HepG2 (cell line): Measurements from ENCODE around the gene SCAPER. TPM values are rescaled to one million over a fixed set of nuclear protein-coding genes. Genes with fewer than 3 reads are reported as not detected.

Experiments
- ATAC-seq: fragments of 200-7000 bp; cut with Tn5 transposase; 3 replicates; pipeline ENCODE4 v1.9.1; 2020; ENCODE audit warnings: mild to moderate bottlenecking, moderate library complexity
- BruUV-seq: library from RNA; stranded (reverse); fragments of 400-500 nt; replicated peaks from 2 replicates; lab custom pipeline; 2021; lab: Mats Ljungman, UMichigan
- CTCF ChIA-PET: fragments of 300-600 bp; formaldehyde crosslinking; extraction: SDS; loops from one replicate; lab custom pipeline; 2021; ENCODE audit warnings: low total read pairs, inconsistent platforms, low intra/inter-chr PET ratio; lab: Yijun Ruan, JAX
- POLR2A ChIA-PET: fragments of 350-600 bp; sonication (Branson Sonifier 250); formaldehyde crosslinking; loops from one replicate; lab custom pipeline; 2020; ENCODE audit warnings: antibody characterized with exemption, inconsistent platforms; lab: Yijun Ruan, JAX
- DNase-seq: peaks from one replicate; pipeline ENCODE4 v3.0.0-alpha.2; 2015; ENCODE audit warnings: low spot score
- FAIRE-seq: peaks from 3 replicates; lab custom pipeline; 2011; peaks lifted over from hg19 to GRCh38; lab: Jason Lieb, UNC
- H2AFZ ChIP-seq: one replicate; pipeline ENCODE4 v1.6.1; 2011; ENCODE audit warnings: low read length, inconsistent platforms
- H3K27ac ChIP-seq: fragments of 300-600 bp; 3 replicates; pipeline ENCODE4 v1.8.0; 2011; ENCODE audit warnings: mixed run types, mild to moderate bottlenecking, mixed read lengths, low read length, inconsistent platforms; ENCODE audit not compliant: insufficient read depth; ENCODE audit errors: extremely low read length
- H3K27me3 ChIP-seq, 2 experiments: fragments of 200-600 bp in 1 of 2; 2 replicates in 1 of 2; 3 replicates in 1 of 2; pipeline versions ENCODE4 v1.6.0 to v1.8.0; 2011; ENCODE audit warnings: low read length in 2 of 2, mild to moderate bottlenecking in 2 of 2, moderate library complexity in 2 of 2, inconsistent platforms in 1 of 2; ENCODE audit not compliant: insufficient read depth in 2 of 2, control insufficient read depth in 1 of 2
- H3K36me3 ChIP-seq, 2 experiments: fragments of 200-600 bp in 1 of 2; replicated peaks in 1 of 2; 2 replicates in 1 of 2; 3 replicates in 1 of 2; pipeline versions ENCODE4 v1.5.1 to v1.8.0; 2011; ENCODE audit warnings: low read length in 2 of 2, inconsistent platforms in 1 of 2; ENCODE audit not compliant: insufficient read depth in 2 of 2, control insufficient read depth in 1 of 2
- H3K4me1 ChIP-seq: 2 replicates; pipeline ENCODE4 v1.5.1; 2012; ENCODE audit warnings: low read length, inconsistent platforms; ENCODE audit not compliant: insufficient read depth
- H3K4me2 ChIP-seq: 2 replicates; pipeline ENCODE4 v1.6.0; 2011; ENCODE audit warnings: low read depth, low read length, inconsistent platforms
- H3K4me3 ChIP-seq, 3 experiments: fragments of 200-600 bp in 1 of 3; sonication (generic), shearing (Covaris generic) in 1 of 3; replicated peaks in 1 of 3; 2 replicates each; pipeline ENCODE4 v1.5.1; 2011 to 2016; ENCODE audit warnings: low read length in 3 of 3, inconsistent platforms in 2 of 3, low read depth in 2 of 3, mild to moderate bottlenecking in 2 of 3, control low read depth in 1 of 3, mixed read lengths in 1 of 3; ENCODE audit not compliant: insufficient read depth in 1 of 3
- H3K79me2 ChIP-seq: one replicate; pipeline ENCODE4 v1.6.1; 2011; ENCODE audit warnings: low read length, inconsistent platforms; ENCODE audit not compliant: insufficient read depth
- H3K9ac ChIP-seq: 2 replicates; pipeline ENCODE4 v1.6.0; 2011; ENCODE audit warnings: mild to moderate bottlenecking, low read depth, low read length, inconsistent platforms; ENCODE audit not compliant: insufficient read depth
- H3K9me3 ChIP-seq: 2 replicates; pipeline ENCODE4 v1.5.1; 2012; ENCODE audit warnings: mild to moderate bottlenecking, low read length
- H4K20me1 ChIP-seq: 2 replicates; pipeline ENCODE4 v1.6.0; 2011; ENCODE audit warnings: inconsistent platforms, mild to moderate bottlenecking, low read length, moderate library complexity; ENCODE audit not compliant: insufficient read depth
- BHLHE40 ChIP-seq: IDR thresholded peaks from 2 replicates; pipeline ENCODE4 v1.6.1; 2011; ENCODE audit warnings: low read length, improper control_type of control experiment
- MZF1 ChIP-seq: sonication (generic); formaldehyde crosslinking; IDR thresholded peaks from 2 replicates; pipeline ENCODE4 v1.8.1; 2023; ENCODE audit warnings: mild to moderate bottlenecking, missing genetic modification reagents, borderline replicate concordance
- NR2F1 ChIP-seq, 2 experiments: fragments of 450-650 bp in 1 of 2; formaldehyde crosslinking in 1 of 2; IDR thresholded peaks; 2 replicates each; pipeline versions ENCODE4 v1.5.0 to v1.6.1; 2016 to 2020; ENCODE audit warnings: mild to moderate bottlenecking in 1 of 2, missing compliant biosample characterization in 1 of 2, missing genetic modification reagents in 1 of 2, moderate library complexity in 1 of 2
- ZFP1 ChIP-seq: IDR thresholded peaks from 2 replicates; pipeline ENCODE4 v1.6.1; 2016
- ZFP90 ChIP-seq: sonication (generic); formaldehyde crosslinking; IDR thresholded peaks from 2 replicates; pipeline ENCODE4 v1.8.0; 2022; ENCODE audit warnings: missing genetic modification reagents, mild to moderate bottlenecking, inconsistent platforms, borderline replicate concordance
- ZNF205 ChIP-seq: IDR thresholded peaks from 2 replicates; pipeline ENCODE4 v1.6.1; 2018; ENCODE audit warnings: missing biosample characterization, missing genetic modification reagents
- ZNF326 ChIP-seq: sonication (generic); formaldehyde crosslinking; IDR thresholded peaks from 2 replicates; pipeline ENCODE4 v1.4.0; 2020; ENCODE audit warnings: missing genetic modification reagents, borderline replicate concordance
- ZNF619 ChIP-seq: sonication (generic); formaldehyde crosslinking; IDR thresholded peaks from 2 replicates; pipeline ENCODE4 v1.4.0; 2020; ENCODE audit warnings: mild to moderate bottlenecking, missing genetic modification reagents
- ZNF75D ChIP-seq: sonication (generic); formaldehyde crosslinking; IDR thresholded peaks from 2 replicates; pipeline ENCODE4 v1.8.1; 2023; ENCODE audit warnings: missing genetic modification reagents, mild to moderate bottlenecking, borderline replicate concordance
- WGBS: methylation state at CpG from one replicate; pipeline ENCODE4 v1.1.6; 2017; ENCODE audit warnings: low lambda C conversion rate; 5-methylcytosine and 5-hydroxymethylcytosine counted together
- in situ Hi-C: cut with HindIII; loops from 2 replicates; pipeline ENCODE4 v1.10.0; 2017; ENCODE audit warnings: low pct_unique_long_range_greater_than_20kb; ENCODE audit not compliant: extremely low pct_ligation_motif_present
- intact Hi-C: fragments of 100-400 bp; cut with micrococcal nuclease; formaldehyde crosslinking; loops from one replicate; pipeline ENCODE4 v1.10.0; 2022; ENCODE audit not compliant: unreplicated experiment
- polyA plus RNA-seq, 8 experiments: library from polyadenylated mRNA; depleted of rRNA in 3 of 8; stranded (reverse) in 7 of 8; unstranded in 1 of 8; fragments of >200 nt; fragmentation: Illumina TruSeq in 4 of 8; extraction: Trizol in 4 of 8; gene quantifications; 2 replicates each; pipeline versions ENCODE4 v1.2.1 to v1.2.3, GENCODE V29; 2011 to 2016; ENCODE audit warnings: low read depth in 4 of 8, missing spikeins in 1 of 8, mixed read lengths in 1 of 8; ENCODE audit not compliant: insufficient read depth in 1 of 8
- total RNA-seq, 5 experiments: library from RNA; depleted of rRNA; stranded (reverse); fragments of >200 nt; fragmentation: Illumina TruSeq; extraction: Trizol; gene quantifications; 2 replicates each; pipeline ENCODE4 v1.2.3, GENCODE V29; 2016; ENCODE audit warnings: low read depth in 1 of 5
- TF ChIP-seq, protein P1 (sequence below): sonication (generic); formaldehyde crosslinking; IDR thresholded peaks from 2 replicates; pipeline ENCODE4 v1.8.0; 2022; ENCODE audit warnings: missing genetic modification reagents, mild to moderate bottlenecking, inconsistent platforms, borderline replicate concordance

The SCAPER gene
- total and polyA plus RNA-seq, 2 of the 13 experiments (the other 11 are each of a cell fraction or from before 2014, with no cell fraction given), result 4.3 to 10.5 TPM

DNA sequence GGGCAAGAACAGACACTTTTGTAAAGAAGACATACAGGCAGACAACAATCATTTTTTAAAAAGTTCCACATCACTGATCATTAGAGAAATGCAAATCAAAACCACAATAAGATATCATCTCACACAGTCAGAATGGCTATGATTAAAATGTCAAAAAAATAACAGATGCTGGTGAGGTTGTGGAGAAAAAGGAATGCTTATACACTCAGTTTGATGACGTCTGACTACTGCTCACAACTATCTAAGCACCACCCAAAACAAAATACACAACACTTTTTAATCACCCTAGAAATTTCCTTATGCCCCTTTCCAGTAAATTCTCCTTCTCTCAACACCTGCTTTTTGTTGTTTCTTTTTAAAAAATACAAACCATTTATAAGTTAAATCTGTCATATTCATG lies 339.8 kb downstream of the SCAPER start:
- no peaks in the 10 kb centered on the region for H3K9me3 ChIP-seq
- H3K9ac ChIP-seq, result no peak overlapping the region
- WGBS, result 90% methylated on average over 1 of the region's 1 CpG
- ATAC-seq (no peak), DNase-seq (no peak), FAIRE-seq (no peak)
- no peaks in the 10 kb centered on the region for H3K27me3 ChIP-seq
- H3K4me2 ChIP-seq, result no peak overlapping the region
- H3K4me1 ChIP-seq, result no peaks in the 10 kb centered on the region
- H3K4me3 ChIP-seq, result no peak overlapping the region
- intact Hi-C loops (no loop called here), in situ Hi-C loops (no loop called here)
- no peaks in the 10 kb centered on the region for H3K79me2 ChIP-seq
- ChIA-PET CTCF (no interaction called here), POLR2A (no interaction called here)
- H3K36me3 ChIP-seq, result no peaks in the 10 kb centered on the region
- no peaks in the 10 kb centered on the region for H4K20me1 ChIP-seq
- BruUV-seq, result no TSS peak
- TF ChIP-seq ZFP1 (CRISPR knock-in tag) (no peak), ZNF619 (CRISPR knock-in tag) (no peak), ZFP90 (no peak), ZNF326 (no peak), ZNF205 (CRISPR knock-in tag) (no peak), MZF1 (CRISPR knock-in tag) (no peak), ZNF75D (no peak), NR2F1 (CRISPR knock-in tag; IDR thresholded peaks at IDR 0.05) (no peak), BHLHE40 (no peak)
- TF ChIP-seq, protein P1, sequence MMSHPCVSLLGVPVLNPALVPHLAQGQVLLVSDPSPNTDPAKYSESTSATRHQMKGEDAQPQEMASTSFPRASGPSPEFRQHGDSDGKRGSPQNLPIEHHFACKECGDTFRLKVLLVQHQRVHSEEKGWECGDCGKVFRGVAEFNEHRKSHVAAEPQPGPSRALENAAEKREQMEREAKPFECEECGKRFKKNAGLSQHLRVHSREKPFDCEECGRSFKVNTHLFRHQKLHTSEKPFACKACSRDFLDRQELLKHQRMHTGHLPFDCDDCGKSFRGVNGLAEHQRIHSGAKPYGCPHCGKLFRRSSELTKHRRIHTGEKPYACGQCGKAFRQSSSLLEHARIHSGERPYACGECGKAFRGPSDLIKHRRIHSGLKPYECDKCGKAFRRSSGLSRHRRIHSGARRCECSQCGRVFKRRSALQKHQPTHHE (CRISPR knock-in tag), result no peak
- H2AFZ ChIP-seq, result no peak overlapping the region
- no peak overlapping the region for H3K27ac ChIP-seq
